Sigmoid colon (tissue), 4 donors: Measurements from ENCODE around the gene PFKL.

Experiments
- EP300 ChIP-seq, 4 donors: sonication (generic); formaldehyde crosslinking; IDR thresholded peaks; one replicate each; pipeline ENCODE4 v1.6.1; 2017; ENCODE audit warnings: antibody characterized with exemption in 4 of 4
- POLR2AphosphoS5 ChIP-seq, 4 donors: sonication (generic); formaldehyde crosslinking; IDR thresholded peaks; one replicate each; pipeline ENCODE4 v1.6.1; 2017; ENCODE audit warnings: antibody characterized with exemption in 4 of 4
- TF ChIP-seq, protein P1 (sequence below), 4 experiments: fragments of 450-650 bp in 3 of 4; fragments of 200-600 bp in 1 of 4; IDR thresholded peaks; one replicate each; pipeline ENCODE4 v1.5.1; 2016 to 2019; ENCODE audit warnings: antibody characterized with exemption in 4 of 4, mild to moderate bottlenecking in 3 of 4, moderate library complexity in 2 of 4

DNA sequence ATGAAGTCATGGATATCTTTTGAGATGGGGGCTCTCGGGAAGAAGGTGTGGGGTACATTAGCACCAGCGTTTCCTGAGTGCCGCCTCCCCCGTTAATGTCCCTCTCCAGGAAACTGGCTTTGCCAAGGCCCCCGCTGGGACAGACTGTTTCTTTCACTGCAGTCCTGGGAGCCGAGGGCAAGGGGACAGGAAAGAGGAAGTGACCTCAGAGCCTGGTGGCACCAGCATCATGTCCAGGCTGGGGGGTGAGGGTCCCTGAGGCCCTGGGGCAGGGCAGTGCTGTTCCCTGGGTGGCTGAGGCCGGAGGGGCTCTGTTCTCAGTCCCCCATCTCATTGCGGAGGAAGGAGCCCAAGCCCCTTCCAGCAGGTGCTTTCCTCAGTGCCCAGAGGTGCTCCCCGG is 5.8 kb downstream of the PFKL start:
- TF ChIP-seq, protein P1, sequence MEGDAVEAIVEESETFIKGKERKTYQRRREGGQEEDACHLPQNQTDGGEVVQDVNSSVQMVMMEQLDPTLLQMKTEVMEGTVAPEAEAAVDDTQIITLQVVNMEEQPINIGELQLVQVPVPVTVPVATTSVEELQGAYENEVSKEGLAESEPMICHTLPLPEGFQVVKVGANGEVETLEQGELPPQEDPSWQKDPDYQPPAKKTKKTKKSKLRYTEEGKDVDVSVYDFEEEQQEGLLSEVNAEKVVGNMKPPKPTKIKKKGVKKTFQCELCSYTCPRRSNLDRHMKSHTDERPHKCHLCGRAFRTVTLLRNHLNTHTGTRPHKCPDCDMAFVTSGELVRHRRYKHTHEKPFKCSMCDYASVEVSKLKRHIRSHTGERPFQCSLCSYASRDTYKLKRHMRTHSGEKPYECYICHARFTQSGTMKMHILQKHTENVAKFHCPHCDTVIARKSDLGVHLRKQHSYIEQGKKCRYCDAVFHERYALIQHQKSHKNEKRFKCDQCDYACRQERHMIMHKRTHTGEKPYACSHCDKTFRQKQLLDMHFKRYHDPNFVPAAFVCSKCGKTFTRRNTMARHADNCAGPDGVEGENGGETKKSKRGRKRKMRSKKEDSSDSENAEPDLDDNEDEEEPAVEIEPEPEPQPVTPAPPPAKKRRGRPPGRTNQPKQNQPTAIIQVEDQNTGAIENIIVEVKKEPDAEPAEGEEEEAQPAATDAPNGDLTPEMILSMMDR (IDR thresholded peaks at IDR 0.05), result no peak
- no peak for TF ChIP-seq EP300 (IDR thresholded peaks at IDR 0.05)
- TF ChIP-seq POLR2AphosphoS5 (IDR thresholded peaks at IDR 0.05), result no peak
